ENCODE measurements around the gene CMIP.

- TF ChIP-seq CTCF (IDR thresholded peaks at IDR 0.05), result no peak
- no peak for TF ChIP-seq POLR2A (IDR thresholded peaks at IDR 0.05)
These were observed 221.5 kb downstream of the CMIP start for GRCh38 chr16:81666113-81666512.
